ENCODE data around the gene GSE1.

DNA sequence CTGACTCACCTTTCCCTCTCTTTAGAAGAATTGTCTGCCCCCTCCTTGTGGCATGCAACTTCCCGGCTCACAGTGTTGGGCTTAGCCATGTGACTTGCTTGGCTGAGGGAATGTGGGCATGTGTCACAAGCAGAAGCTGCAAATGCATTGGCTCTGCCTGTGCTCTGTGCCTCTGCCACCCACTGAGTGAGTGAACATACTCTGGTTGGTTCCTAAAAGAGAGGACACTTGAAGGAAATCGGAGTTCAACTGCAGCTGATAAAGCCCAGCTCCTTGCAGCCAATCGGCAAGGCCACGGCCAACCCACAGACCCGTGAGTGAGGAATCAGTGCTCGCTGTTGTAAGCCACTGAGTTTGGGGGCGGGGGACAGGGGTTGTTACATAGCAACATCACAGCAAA lies 86.5 kb downstream of the GSE1 start:
- TF ChIP-seq POLR2A (IDR thresholded peaks at IDR 0.05) (no peak), CTCF (IDR thresholded peaks at IDR 0.05) (no peak), EP300 (IDR thresholded peaks at IDR 0.05) (no peak)
